Esophagus muscularis mucosa (tissue), 4 donors: ENCODE measurements around the gene ZNF385C. TPM values are rescaled to one million over a fixed set of nuclear protein-coding genes. Genes with fewer than 3 reads are reported as not detected.
A peak's percentile ranks its signal among the peaks of the same experiment; 100 is the strongest.

Source experiments
- DNase-seq: peaks from one replicate; pipeline ENCODE4 v3.0.0-alpha.2; 2017; ENCODE audit errors: extremely low spot score
- H3K27ac ChIP-seq, 4 donors: fragments of 200-600 bp; sonication (generic); replicated peaks in 1 of 4; 1 replicate in 3 of 4; 2 replicates in 1 of 4; pipeline ENCODE4 v1.5.1; 2016 to 2019; ENCODE audit warnings: mild to moderate bottlenecking in 1 of 4
- H3K27me3 ChIP-seq, 4 donors: fragments of 200-600 bp; sonication (generic); one replicate each; pipeline versions ENCODE4 v1.5.1 to v1.6.0; 2016 to 2019
- H3K36me3 ChIP-seq, 4 donors: fragments of 200-600 bp; sonication (generic); one replicate each; pipeline ENCODE4 v1.5.1; 2016 to 2019
- H3K4me1 ChIP-seq, 4 donors: fragments of 200-600 bp; sonication (generic); one replicate each; pipeline ENCODE4 v1.5.1; 2016 to 2019
- H3K4me3 ChIP-seq, 4 donors: fragments of 200-600 bp; sonication (generic); 1 replicate in 2 of 4; 2 replicates in 2 of 4; pipeline ENCODE4 v1.5.1; 2016 to 2019; ENCODE audit warnings: mild to moderate bottlenecking in 4 of 4, moderate library complexity in 1 of 4
- H3K9me3 ChIP-seq, 4 donors: fragments of 200-600 bp; sonication (generic); 1 replicate in 3 of 4; 2 replicates in 1 of 4; pipeline ENCODE4 v1.5.1; 2016 to 2019
- EP300 ChIP-seq: sonication (generic); formaldehyde crosslinking; IDR thresholded peaks from one replicate; pipeline ENCODE4 v1.6.1; 2017; ENCODE audit warnings: antibody characterized with exemption
- POLR2A ChIP-seq: fragments of 450-650 bp; IDR thresholded peaks from one replicate; pipeline ENCODE4 v1.6.1; 2017; ENCODE audit warnings: antibody characterized with exemption, moderate library complexity, mild to moderate bottlenecking, low read depth
- POLR2AphosphoS5 ChIP-seq, 2 donors: sonication (generic); formaldehyde crosslinking; IDR thresholded peaks; one replicate each; pipeline ENCODE4 v1.6.1; 2017; ENCODE audit warnings: antibody characterized with exemption in 2 of 2
- WGBS: methylation state at CpG from one replicate; pipeline ENCODE4 v1.1.5; 2018; 5-methylcytosine and 5-hydroxymethylcytosine counted together
- intact Hi-C: fragments of 100-400 bp; cut with DNase I; formaldehyde crosslinking; loops from one replicate; pipeline ENCODE4 v1.15.1; 2023
- total RNA-seq, 4 donors: library from RNA; depleted of rRNA; stranded (reverse); fragments of >200 nt; gene quantifications; one replicate each; pipeline versions ENCODE4 v1.1.0 to v1.2.1, GENCODE V29; 2016
- TF ChIP-seq, protein P1 (sequence below), 3 experiments: fragments of 200-600 bp in 2 of 3; fragments of 450-650 bp in 1 of 3; sonication (generic) in 2 of 3; IDR thresholded peaks; one replicate each; pipeline ENCODE4 v1.5.1; 2017 to 2019; ENCODE audit warnings: antibody characterized with exemption in 3 of 3, mild to moderate bottlenecking in 2 of 3, moderate library complexity in 1 of 3

The ZNF385C gene
- total RNA-seq, 4 donors from 2014 or later: 0.39 to 0.42 TPM; not detected in 2

- WGBS: 34% methylated on average over 4 of the region's 7 CpGs
Observed at GRCh38 chr17:42120161-42120769, 22.0 kb upstream of the ZNF385C start.

GRCh38 chr17:42119301-42119700, 21.0 kb upstream of the ZNF385C start:
- no peaks in the 10 kb centered on the region for H3K9me3 ChIP-seq
- WGBS: 91% methylated on average over 18 of the region's 18 CpGs
- TF ChIP-seq EP300 (no peak), POLR2AphosphoS5 (IDR thresholded peaks at IDR 0.05) (no peak), POLR2A (no peak)
- TF ChIP-seq, protein P1, sequence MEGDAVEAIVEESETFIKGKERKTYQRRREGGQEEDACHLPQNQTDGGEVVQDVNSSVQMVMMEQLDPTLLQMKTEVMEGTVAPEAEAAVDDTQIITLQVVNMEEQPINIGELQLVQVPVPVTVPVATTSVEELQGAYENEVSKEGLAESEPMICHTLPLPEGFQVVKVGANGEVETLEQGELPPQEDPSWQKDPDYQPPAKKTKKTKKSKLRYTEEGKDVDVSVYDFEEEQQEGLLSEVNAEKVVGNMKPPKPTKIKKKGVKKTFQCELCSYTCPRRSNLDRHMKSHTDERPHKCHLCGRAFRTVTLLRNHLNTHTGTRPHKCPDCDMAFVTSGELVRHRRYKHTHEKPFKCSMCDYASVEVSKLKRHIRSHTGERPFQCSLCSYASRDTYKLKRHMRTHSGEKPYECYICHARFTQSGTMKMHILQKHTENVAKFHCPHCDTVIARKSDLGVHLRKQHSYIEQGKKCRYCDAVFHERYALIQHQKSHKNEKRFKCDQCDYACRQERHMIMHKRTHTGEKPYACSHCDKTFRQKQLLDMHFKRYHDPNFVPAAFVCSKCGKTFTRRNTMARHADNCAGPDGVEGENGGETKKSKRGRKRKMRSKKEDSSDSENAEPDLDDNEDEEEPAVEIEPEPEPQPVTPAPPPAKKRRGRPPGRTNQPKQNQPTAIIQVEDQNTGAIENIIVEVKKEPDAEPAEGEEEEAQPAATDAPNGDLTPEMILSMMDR (IDR thresholded peaks at IDR 0.05): no peak
- peaks cover 23 to 52% (median 41%) of the 10 kb centered on the region in 4 donors for H3K4me1 ChIP-seq
- intact Hi-C loops: loop anchor here (5.0 kb wide), 2 partner anchors 52 to 152 kb away; partner anchors contain the start of gene CNP
- DNase-seq: no peak
- H3K36me3 ChIP-seq: peaks cover 0 to 47% (median 30%) of the 10 kb centered on the region in 4 donors
- H3K4me3 ChIP-seq: no peak overlapping the region
- H3K27me3 ChIP-seq: no peaks in the 10 kb centered on the region
- H3K27ac ChIP-seq: no peak overlapping the region

More at GRCh38 chr17:42120161-42120769, 22.0 kb upstream of the ZNF385C start:
- Histone ChIP-seq H3K27ac (peak overlapping the region in 1 of 4 donors; percentile 52), H3K9me3 (no peaks in the 10 kb centered on the region), H3K36me3 (peaks cover 4 to 47% (median 29%) of the 10 kb centered on the region in 4 donors), H3K4me3 (peak overlapping the region; percentile 68 to 89 (median 80)), H3K4me1 (peaks cover 23 to 52% (median 41%) of the 10 kb centered on the region in 4 donors), H3K27me3 (no peaks in the 10 kb centered on the region)
- DNase-seq: no peak
- TF ChIP-seq, protein P1 (IDR thresholded peaks at IDR 0.05): no peak
- TF ChIP-seq POLR2AphosphoS5 (IDR thresholded peaks at IDR 0.05) (no peak), EP300 (no peak), POLR2A (no peak)
- intact Hi-C loops: no loop called here

DNA sequence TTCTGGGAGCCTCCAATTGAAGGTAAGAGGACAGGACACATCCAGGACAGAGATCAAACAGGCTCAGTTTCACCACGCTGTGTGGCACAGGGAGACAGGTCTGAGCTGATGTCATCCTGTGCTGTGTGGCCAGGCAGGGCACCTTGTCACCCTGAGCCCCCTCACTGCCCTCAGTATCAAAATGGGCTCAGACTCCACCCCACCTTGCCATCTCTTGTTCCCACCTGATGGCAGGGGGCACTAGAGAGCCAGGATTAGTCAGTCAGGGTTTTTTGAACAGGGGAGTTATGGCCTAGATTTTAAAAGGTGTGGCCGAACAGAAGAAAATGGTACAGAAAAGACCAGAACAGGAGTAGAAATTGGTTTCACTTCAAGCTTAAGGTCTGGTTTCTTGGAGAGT, 20.3 kb upstream of the ZNF385C start:
- TF ChIP-seq POLR2A (no peak), POLR2AphosphoS5 (IDR thresholded peaks at IDR 0.05) (no peak), EP300 (no peak)
- TF ChIP-seq, protein P1 (IDR thresholded peaks at IDR 0.05): peak in 1 of 3 experiments; percentile 36
- H3K9me3 ChIP-seq: no peaks in the 10 kb centered on the region
- H3K4me1 ChIP-seq: peaks cover 23 to 55% (median 44%) of the 10 kb centered on the region in 4 donors
- peaks cover 0 to 55% (median 37%) of the 10 kb centered on the region in 4 donors for H3K36me3 ChIP-seq
- no peak for DNase-seq
- intact Hi-C loops: loop anchor here (5.0 kb wide), 2 partner anchors 51 to 151 kb away; partner anchors contain the start of gene CNP
- H3K4me3 ChIP-seq: no peak overlapping the region
- 83% methylated on average over 2 of the region's 2 CpGs for WGBS
- no peaks in the 10 kb centered on the region for H3K27me3 ChIP-seq
- no peak overlapping the region for H3K27ac ChIP-seq

DNA sequence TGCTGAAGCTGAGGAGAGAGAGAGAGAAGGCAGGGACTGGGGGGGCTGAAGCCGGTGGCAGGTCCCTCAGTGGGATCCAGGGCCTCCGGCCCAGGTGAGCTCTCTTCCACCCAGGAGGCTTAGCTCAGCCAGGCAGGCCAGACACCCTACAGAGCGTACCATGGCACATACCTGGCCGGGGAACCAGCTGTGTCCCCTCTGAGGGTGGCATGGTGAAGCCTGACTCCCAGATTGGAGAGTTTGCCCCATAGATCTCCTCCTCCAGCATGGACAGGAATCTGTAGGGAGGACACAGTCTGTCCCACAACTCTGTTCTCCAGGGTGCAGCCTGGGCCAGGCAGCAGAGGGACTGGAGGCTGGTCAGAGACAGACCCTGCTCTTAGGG, 19.8 kb upstream of the ZNF385C start:
- H3K9me3 ChIP-seq: no peaks in the 10 kb centered on the region
- H3K27me3 ChIP-seq: no peaks in the 10 kb centered on the region
- H3K4me3 ChIP-seq: no peak overlapping the region
- TF ChIP-seq POLR2AphosphoS5 (IDR thresholded peaks at IDR 0.05) (no peak), EP300 (no peak), POLR2A (no peak)
- TF ChIP-seq, protein P1 (IDR thresholded peaks at IDR 0.05): no peak
- H3K4me1 ChIP-seq: peaks cover 25 to 59% (median 47%) of the 10 kb centered on the region in 4 donors
- 83% methylated on average over 4 of the region's 4 CpGs for WGBS
- H3K36me3 ChIP-seq: peaks cover 0 to 59% (median 42%) of the 10 kb centered on the region in 4 donors
- intact Hi-C loops: loop anchor here (5.0 kb wide), 2 partner anchors 51 to 151 kb away; partner anchors contain the start of gene CNP
- H3K27ac ChIP-seq: no peak overlapping the region
- DNase-seq: no peak
